ENCODE data around the gene ASMTL. TPM values are rescaled to one million over a fixed set of nuclear protein-coding genes. Genes with fewer than 3 reads are reported as not detected.

Gene ASMTL
- polyA plus RNA-seq, 1 donor (not counting 4 experiments of a cell fraction or from before 2014, with no cell fraction given) = 13.8 TPM

GRCh38 chrX:1463581-1463980 lies 10.9 kb upstream of the ASMTL start:
- Histone ChIP-seq H3K79me2 (ENCODE audit: control insufficient read depth, insufficient read depth, low read length) (no peaks in the 10 kb centered on the region), H3K27ac (ENCODE audit: control insufficient read depth, insufficient read depth, low read length) (no peak overlapping the region), H3K27me3 (ENCODE audit: control insufficient read depth, extremely low read depth, insufficient read depth, low read length) (peaks cover 24% of the 10 kb centered on the region), H3K9ac (ENCODE audit: control insufficient read depth, extremely low read depth, insufficient read depth, low read length) (no peak overlapping the region), H4K20me1 (ENCODE audit: control insufficient read depth, extremely low read depth, insufficient read depth, low read length) (no peaks in the 10 kb centered on the region), H2AFZ (ENCODE audit: control insufficient read depth, low read length) (no peak overlapping the region), H3K9me3 (ENCODE audit: control insufficient read depth, low read depth, low read length) (no peaks in the 10 kb centered on the region), H3K9me1 (ENCODE audit: control insufficient read depth, extremely low read depth, insufficient read depth, low read length) (no peaks in the 10 kb centered on the region), H3K4me2 (ENCODE audit: control insufficient read depth, extremely low read depth, insufficient read depth, low read depth, low read length) (no peak overlapping the region), H3K36me3 (ENCODE audit: control insufficient read depth in 2 of 2, extremely low read depth in 1 of 2, insufficient read depth in 2 of 2, low read length in 2 of 2) (no peaks in the 10 kb centered on the region), H3K4me3 (ENCODE audit: control insufficient read depth in 2 of 3, extremely low read depth in 1 of 3, insufficient read depth in 2 of 3, low read depth in 1 of 3, low read length in 3 of 3) (no peak overlapping the region), H3K4me1 (ENCODE audit: control insufficient read depth, extremely low read depth, insufficient read depth, low read length) (no peaks in the 10 kb centered on the region)
- DNase-seq (ENCODE audit: low read depth, low spot score) (no peak), FAIRE-seq (no peak)
- dilution Hi-C loops (cut with MboI; ENCODE audit: extremely low pct_ligation_motif_present, low sequenced_read_pairs) = no loop called here
- TF ChIP-seq CTCF (optimal IDR thresholded peaks at IDR 0.05 in 1 of 3, IDR thresholded peaks at IDR 0.05 in 1 of 3, conservative IDR thresholded peaks at IDR 0.05 in 1 of 3; ENCODE audit: extremely low read depth in 1 of 3, insufficient read depth in 2 of 3, low read length in 3 of 3) = no peak
- no peak for TF ChIP-seq EZH2 (IDR thresholded peaks at IDR 0.05; ENCODE audit: low read length)

GRCh38 chrX:1462596-1463251 lies 10.0 kb upstream of the ASMTL start:
- H3K9ac ChIP-seq (ENCODE audit: control insufficient read depth, extremely low read depth, insufficient read depth, low read length) = no peak overlapping the region
- H3K9me1 ChIP-seq (ENCODE audit: control insufficient read depth, extremely low read depth, insufficient read depth, low read length) = no peaks in the 10 kb centered on the region
- H3K79me2 ChIP-seq (ENCODE audit: control insufficient read depth, insufficient read depth, low read length) = no peaks in the 10 kb centered on the region
- H3K9me3 ChIP-seq (ENCODE audit: control insufficient read depth, low read depth, low read length) = no peaks in the 10 kb centered on the region
- no peak overlapping the region for H3K4me3 ChIP-seq (ENCODE audit: control insufficient read depth in 2 of 3, extremely low read depth in 1 of 3, insufficient read depth in 2 of 3, low read depth in 1 of 3, low read length in 3 of 3)
- FAIRE-seq = no peak
- H2AFZ ChIP-seq (ENCODE audit: control insufficient read depth, low read length) = no peak overlapping the region
- no peak for TF ChIP-seq CTCF (optimal IDR thresholded peaks at IDR 0.05 in 1 of 3, IDR thresholded peaks at IDR 0.05 in 1 of 3, conservative IDR thresholded peaks at IDR 0.05 in 1 of 3; ENCODE audit: extremely low read depth in 1 of 3, insufficient read depth in 2 of 3, low read length in 3 of 3)
- TF ChIP-seq EZH2 (IDR thresholded peaks at IDR 0.05; ENCODE audit: low read length) = no peak
- H3K4me1 ChIP-seq (ENCODE audit: control insufficient read depth, extremely low read depth, insufficient read depth, low read length) = no peaks in the 10 kb centered on the region
- H3K4me2 ChIP-seq (ENCODE audit: control insufficient read depth, extremely low read depth, insufficient read depth, low read depth, low read length) = no peak overlapping the region
- H3K36me3 ChIP-seq (ENCODE audit: control insufficient read depth in 2 of 2, extremely low read depth in 1 of 2, insufficient read depth in 2 of 2, low read length in 2 of 2) = no peaks in the 10 kb centered on the region
- peaks cover 24% of the 10 kb centered on the region for H3K27me3 ChIP-seq (ENCODE audit: control insufficient read depth, extremely low read depth, insufficient read depth, low read length)
- no peaks in the 10 kb centered on the region for H4K20me1 ChIP-seq (ENCODE audit: control insufficient read depth, extremely low read depth, insufficient read depth, low read length)
- DNase-seq (ENCODE audit: low read depth, low spot score) = no peak
- H3K27ac ChIP-seq (ENCODE audit: control insufficient read depth, insufficient read depth, low read length) = no peak overlapping the region
- dilution Hi-C loops (cut with MboI; ENCODE audit: extremely low pct_ligation_motif_present, low sequenced_read_pairs) = no loop called here
